ENCODE measurements around the gene DLG2.

GRCh38 chr11:84224042-84224441 lies 1403.1 kb downstream of the DLG2 start:
- TF ChIP-seq POLR2AphosphoS5 (IDR thresholded peaks at IDR 0.05; ENCODE audit: low read depth, low read length) (no peak), SIN3A (IDR thresholded peaks at IDR 0.05; ENCODE audit: borderline replicate concordance, insufficient read depth, low read length) (no peak)
